GM10266 (cell line): ENCODE results near the gene ZSWIM3.
A peak's percentile ranks its signal among the peaks of the same experiment; 100 is the strongest.

ENCODE experiments used
- DNase-seq: peaks from one replicate; pipeline ENCODE4 v3.0.0; 2012; ENCODE audit errors: extremely low spot score
- CTCF ChIP-seq: IDR thresholded peaks from 2 replicates; pipeline ENCODE4 v1.5.1; 2012; ENCODE audit warnings: mild to moderate bottlenecking, low read depth; ENCODE audit not compliant: control insufficient read depth, insufficient read depth; ENCODE audit errors: missing control alignments

The ZSWIM3 gene

GRCh38 chr20:45850926-45851325, 6.5 kb upstream of the ZSWIM3 start:
- no peak for TF ChIP-seq CTCF
- no peak for DNase-seq

- TF ChIP-seq CTCF = no peak
- DNase-seq = no peak
Observed at GRCh38 chr20:45851501-45851900, 5.9 kb upstream of the ZSWIM3 start.

GRCh38 chr20:45852326-45852725, 5.1 kb upstream of the ZSWIM3 start:
- no peak for DNase-seq
- TF ChIP-seq CTCF = no peak

- no peak for TF ChIP-seq CTCF
- DNase-seq = no peak
Observed at GRCh38 chr20:45853484-45853883, 3.9 kb upstream of the ZSWIM3 start.

GRCh38 chr20:45857882-45858216, 435 bp downstream of the ZSWIM3 start:
- no peak for TF ChIP-seq CTCF
- peak; percentile 72 for DNase-seq

- no peak for DNase-seq
- no peak for TF ChIP-seq CTCF
Observed at GRCh38 chr20:45859916-45860315, 2.5 kb downstream of the ZSWIM3 start.

- no peak for TF ChIP-seq CTCF
- no peak for DNase-seq
Observed at GRCh38 chr20:45860560-45861220, 3.3 kb downstream of the ZSWIM3 start.
